Neural progenitor cell (in vitro differentiated cells): Measurements from ENCODE around the gene DLG4.

ENCODE experiments used
- EZH2 ChIP-seq: fragments of 200-600 bp; sonication (generic); IDR thresholded peaks from 2 replicates; pipeline ENCODE4 v1.6.1; 2017; ENCODE audit warnings: antibody characterized with exemption, mild to moderate bottlenecking, moderate library complexity
- TF ChIP-seq, protein P1 (sequence below): fragments of 200-600 bp; sonication (generic); IDR thresholded peaks from 2 replicates; pipeline ENCODE4 v1.5.1; 2017; ENCODE audit warnings: antibody characterized with exemption, mild to moderate bottlenecking

DNA sequence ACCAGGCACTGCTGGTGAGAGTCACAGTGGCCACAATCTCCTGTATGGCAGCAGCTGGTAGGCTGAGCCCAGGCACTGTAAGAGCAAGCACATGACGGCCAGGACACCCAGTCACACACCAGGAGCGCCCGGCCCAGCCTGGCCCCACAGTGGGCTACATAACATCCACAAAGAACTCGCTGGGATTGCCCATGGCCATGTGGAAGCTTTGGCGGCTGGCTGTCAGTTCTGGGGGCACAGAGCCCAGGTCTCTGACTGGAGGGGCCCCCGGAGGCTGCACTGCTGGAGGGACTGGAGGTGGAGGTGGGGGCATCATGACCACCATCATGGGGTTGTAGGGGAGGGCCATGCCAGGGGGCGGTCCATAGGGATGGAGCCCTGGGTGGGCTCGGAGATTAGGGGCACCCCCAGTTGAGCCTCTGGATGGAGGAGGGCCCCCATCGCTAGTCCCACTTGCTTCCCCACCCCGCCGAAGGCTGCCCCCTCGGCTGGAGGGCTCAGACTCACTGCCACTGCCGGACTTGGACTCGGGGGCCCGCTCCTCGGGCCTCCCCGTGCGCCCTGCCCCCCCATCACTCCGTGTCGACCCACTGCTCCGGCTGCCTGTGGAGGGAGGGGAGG lies 6.2 kb upstream of the DLG4 start:
- TF ChIP-seq, protein P1, sequence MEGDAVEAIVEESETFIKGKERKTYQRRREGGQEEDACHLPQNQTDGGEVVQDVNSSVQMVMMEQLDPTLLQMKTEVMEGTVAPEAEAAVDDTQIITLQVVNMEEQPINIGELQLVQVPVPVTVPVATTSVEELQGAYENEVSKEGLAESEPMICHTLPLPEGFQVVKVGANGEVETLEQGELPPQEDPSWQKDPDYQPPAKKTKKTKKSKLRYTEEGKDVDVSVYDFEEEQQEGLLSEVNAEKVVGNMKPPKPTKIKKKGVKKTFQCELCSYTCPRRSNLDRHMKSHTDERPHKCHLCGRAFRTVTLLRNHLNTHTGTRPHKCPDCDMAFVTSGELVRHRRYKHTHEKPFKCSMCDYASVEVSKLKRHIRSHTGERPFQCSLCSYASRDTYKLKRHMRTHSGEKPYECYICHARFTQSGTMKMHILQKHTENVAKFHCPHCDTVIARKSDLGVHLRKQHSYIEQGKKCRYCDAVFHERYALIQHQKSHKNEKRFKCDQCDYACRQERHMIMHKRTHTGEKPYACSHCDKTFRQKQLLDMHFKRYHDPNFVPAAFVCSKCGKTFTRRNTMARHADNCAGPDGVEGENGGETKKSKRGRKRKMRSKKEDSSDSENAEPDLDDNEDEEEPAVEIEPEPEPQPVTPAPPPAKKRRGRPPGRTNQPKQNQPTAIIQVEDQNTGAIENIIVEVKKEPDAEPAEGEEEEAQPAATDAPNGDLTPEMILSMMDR: no peak
- no peak for TF ChIP-seq EZH2
